H1 (cell line): ENCODE measurements around the gene NUP50.

Source experiments
- CEBPB ChIP-seq: IDR thresholded peaks from 2 replicates; pipeline ENCODE4 v1.6.1; 2012; ENCODE audit warnings: low read depth, low read length
- EZH2 ChIP-seq: fragments of 200-600 bp; sonication (generic); IDR thresholded peaks from 2 replicates; pipeline ENCODE4 v1.7.1; 2012; ENCODE audit warnings: low read depth, mild to moderate bottlenecking, moderate library complexity, low read length, inconsistent platforms; ENCODE audit not compliant: severe bottlenecking
- FOSL1 ChIP-seq: IDR thresholded peaks from 2 replicates; pipeline ENCODE4 v1.6.1; 2011; ENCODE audit warnings: mild to moderate bottlenecking, low read depth, low read length, moderate library complexity; ENCODE audit not compliant: insufficient read depth
- SIRT6 ChIP-seq: IDR thresholded peaks from one replicate; pipeline ENCODE4 v1.7.1; 2012; ENCODE audit warnings: low read length, inconsistent platforms
- SP1 ChIP-seq: IDR thresholded peaks from 2 replicates; pipeline ENCODE4 v1.6.1; 2011; ENCODE audit warnings: low read depth, low read length
- TF ChIP-seq, protein P1 (sequence below), 3 experiments: IDR thresholded peaks; 1 replicate in 2 of 3; 2 replicates in 1 of 3; pipeline versions ENCODE4 v1.5.1 to v1.6.1; 2011; ENCODE audit warnings: low read length in 3 of 3, mild to moderate bottlenecking in 3 of 3, inconsistent platforms in 2 of 3, low read depth in 1 of 3, moderate library complexity in 1 of 3; ENCODE audit not compliant: insufficient read depth in 1 of 3; ENCODE audit errors: control extremely low read depth in 1 of 3
- TF ChIP-seq, protein P2 (sequence below): IDR thresholded peaks from 2 replicates; pipeline ENCODE4 v1.6.1; 2012; ENCODE audit warnings: low read length, inconsistent platforms

DNA sequence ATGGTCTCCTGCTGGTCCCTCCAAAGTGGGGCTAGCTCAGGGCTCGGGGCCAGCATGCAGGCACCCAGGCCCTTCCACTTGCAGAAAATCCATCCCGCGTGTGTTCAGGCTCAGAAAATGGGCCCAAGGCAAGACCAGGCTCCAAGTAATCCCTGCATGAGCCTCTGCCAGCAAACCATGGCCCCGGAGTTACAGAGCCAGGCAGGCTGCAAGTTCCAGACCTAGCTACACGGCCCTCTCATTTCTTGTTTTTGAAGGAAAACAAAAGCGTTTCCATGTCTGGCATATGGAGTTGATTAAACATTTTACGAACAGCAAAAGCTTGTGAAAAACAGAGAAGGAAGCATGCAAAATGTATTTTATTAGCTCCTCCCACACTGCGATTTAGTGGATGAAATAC is 47.3 kb downstream of the NUP50 start:
- TF ChIP-seq EZH2 = no peak
- no peak for TF ChIP-seq SP1
- TF ChIP-seq, protein P1, sequence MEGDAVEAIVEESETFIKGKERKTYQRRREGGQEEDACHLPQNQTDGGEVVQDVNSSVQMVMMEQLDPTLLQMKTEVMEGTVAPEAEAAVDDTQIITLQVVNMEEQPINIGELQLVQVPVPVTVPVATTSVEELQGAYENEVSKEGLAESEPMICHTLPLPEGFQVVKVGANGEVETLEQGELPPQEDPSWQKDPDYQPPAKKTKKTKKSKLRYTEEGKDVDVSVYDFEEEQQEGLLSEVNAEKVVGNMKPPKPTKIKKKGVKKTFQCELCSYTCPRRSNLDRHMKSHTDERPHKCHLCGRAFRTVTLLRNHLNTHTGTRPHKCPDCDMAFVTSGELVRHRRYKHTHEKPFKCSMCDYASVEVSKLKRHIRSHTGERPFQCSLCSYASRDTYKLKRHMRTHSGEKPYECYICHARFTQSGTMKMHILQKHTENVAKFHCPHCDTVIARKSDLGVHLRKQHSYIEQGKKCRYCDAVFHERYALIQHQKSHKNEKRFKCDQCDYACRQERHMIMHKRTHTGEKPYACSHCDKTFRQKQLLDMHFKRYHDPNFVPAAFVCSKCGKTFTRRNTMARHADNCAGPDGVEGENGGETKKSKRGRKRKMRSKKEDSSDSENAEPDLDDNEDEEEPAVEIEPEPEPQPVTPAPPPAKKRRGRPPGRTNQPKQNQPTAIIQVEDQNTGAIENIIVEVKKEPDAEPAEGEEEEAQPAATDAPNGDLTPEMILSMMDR (IDR thresholded peaks at IDR 0.05; ENCODE audit: control extremely low read depth in 1 of 3, insufficient read depth in 1 of 3, low read depth in 1 of 3, low read length in 3 of 3) = no peak
- no peak for TF ChIP-seq CEBPB
- TF ChIP-seq FOSL1 = no peak
- TF ChIP-seq SIRT6 = no peak
- TF ChIP-seq, protein P2, sequence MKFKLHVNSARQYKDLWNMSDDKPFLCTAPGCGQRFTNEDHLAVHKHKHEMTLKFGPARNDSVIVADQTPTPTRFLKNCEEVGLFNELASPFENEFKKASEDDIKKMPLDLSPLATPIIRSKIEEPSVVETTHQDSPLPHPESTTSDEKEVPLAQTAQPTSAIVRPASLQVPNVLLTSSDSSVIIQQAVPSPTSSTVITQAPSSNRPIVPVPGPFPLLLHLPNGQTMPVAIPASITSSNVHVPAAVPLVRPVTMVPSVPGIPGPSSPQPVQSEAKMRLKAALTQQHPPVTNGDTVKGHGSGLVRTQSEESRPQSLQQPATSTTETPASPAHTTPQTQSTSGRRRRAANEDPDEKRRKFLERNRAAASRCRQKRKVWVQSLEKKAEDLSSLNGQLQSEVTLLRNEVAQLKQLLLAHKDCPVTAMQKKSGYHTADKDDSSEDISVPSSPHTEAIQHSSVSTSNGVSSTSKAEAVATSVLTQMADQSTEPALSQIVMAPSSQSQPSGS = no peak
